ENCODE measurements around the gene RHOBTB1.

Gene RHOBTB1

DNA sequence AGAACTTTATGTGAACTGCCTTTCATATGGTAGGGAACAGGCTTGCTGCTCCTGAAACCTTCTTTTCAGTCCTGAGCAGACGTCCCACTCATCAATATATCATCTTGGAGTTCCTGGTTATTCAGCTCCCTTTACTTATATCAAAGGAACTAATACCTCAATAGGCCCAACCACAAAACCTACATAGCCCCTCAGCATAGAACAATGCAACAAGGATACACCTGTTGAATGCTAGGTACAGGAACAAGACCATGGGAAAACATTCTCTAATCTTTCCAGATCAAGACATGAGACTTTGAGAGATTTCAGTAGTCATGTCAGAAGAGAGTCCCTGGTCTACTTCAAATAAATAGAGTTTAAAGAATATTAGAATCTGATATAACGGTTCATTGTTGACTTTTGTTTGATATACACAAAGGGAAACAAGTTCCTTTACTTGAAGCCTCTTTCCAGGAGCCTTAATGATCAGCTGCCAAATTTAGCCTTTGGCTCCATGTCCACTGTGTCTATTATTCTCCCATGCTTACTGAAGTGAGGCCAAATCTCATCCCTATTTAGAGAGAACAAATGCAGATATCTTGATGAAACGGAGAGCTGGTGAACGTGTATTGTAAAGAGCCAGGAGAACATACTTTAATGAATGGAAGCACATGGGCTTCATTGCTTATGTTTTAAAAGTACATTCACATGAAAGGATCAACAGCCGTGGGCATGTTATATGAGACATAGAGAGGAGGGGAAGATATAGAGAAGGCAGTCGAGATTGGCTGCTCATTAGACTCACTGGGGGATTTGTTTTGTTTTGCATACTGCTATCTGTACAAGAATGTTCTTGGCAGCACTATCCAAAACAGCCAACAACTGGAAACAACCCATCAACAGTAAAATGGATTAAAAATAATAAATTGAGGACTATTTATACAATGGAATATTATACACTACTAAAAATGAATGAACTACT lies 9.5 kb downstream of the RHOBTB1 start:
- no peaks in the 10 kb centered on the region for H3K9me3 Mint-ChIP-seq
- H3K36me3 Mint-ChIP-seq = no peaks in the 10 kb centered on the region
- H3K27ac Mint-ChIP-seq = no peak overlapping the region
- peaks cover 5% of the 10 kb centered on the region for H3K27me3 Mint-ChIP-seq
- H3K4me1 Mint-ChIP-seq = no peaks in the 10 kb centered on the region
- no peak overlapping the region for H3K4me3 Mint-ChIP-seq

DNA sequence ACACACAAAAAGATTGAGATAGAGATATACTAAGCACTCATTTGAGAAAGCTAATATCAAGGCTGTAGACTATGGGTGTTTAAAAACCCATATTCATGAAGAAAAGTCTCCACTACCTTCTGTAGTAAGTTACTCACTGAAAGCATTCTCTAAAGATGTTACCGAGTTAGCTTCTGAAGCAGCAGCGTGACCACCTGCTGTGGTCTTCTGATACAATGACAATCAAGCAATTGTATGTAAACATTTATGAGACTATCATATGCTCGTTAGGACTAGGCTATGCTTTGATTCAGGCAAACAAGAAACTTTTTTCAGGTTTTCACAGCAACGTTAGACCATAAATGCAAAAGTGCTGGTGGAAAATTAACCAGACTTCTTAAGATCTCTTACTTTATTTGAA lies 11.2 kb downstream of the RHOBTB1 start:
- Mint-ChIP-seq H3K4me3 (no peak overlapping the region), H3K27ac (no peak overlapping the region), H3K9me3 (no peaks in the 10 kb centered on the region), H3K36me3 (no peaks in the 10 kb centered on the region), H3K27me3 (peaks cover 3% of the 10 kb centered on the region), H3K4me1 (no peaks in the 10 kb centered on the region)

DNA sequence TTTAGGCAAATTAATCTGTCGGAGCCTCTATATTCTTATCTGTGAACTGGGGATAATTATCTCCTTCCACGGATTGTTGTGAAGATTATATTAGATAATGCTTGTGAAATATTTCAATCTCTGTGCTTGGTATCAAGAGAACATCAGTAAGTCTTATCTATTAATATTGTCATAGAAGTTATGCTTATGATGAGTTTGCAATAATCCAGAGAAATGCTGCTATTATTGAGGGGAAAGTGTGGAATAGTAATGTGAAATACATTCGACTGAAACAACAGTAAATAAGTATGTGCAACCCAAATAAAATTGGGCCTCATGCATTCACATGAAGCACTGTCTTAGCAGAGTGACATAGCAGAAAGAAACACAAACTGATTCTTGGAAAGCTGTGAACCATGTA lies 13.7 kb downstream of the RHOBTB1 start:
- Mint-ChIP-seq H3K4me1 (no peaks in the 10 kb centered on the region), H3K36me3 (no peaks in the 10 kb centered on the region), H3K27me3 (peaks cover 5% of the 10 kb centered on the region), H3K9me3 (peaks cover 10% of the 10 kb centered on the region), H3K27ac (no peak overlapping the region), H3K4me3 (no peak overlapping the region)

DNA sequence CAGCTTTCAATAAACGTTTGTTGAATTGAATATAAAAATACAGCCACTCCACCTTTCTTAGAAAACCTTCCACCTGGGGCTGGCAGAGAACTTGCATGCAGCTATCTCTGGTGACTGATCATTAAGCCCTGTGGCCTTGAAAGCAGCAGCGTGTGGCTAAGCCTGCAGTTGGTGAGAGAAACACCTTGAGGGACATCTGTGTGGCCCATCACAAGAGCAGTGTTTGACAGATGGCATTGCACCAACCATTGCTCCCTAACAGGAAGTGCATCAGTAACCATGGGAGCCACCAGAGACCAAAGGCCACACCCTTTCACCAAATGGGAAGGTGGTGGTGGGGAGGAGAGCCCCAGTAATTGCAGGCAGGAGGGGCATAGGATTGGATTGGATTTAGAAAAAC lies 22.4 kb downstream of the RHOBTB1 start:
- Mint-ChIP-seq H3K27ac (no peak overlapping the region), H3K36me3 (no peaks in the 10 kb centered on the region), H3K4me1 (no peaks in the 10 kb centered on the region), H3K9me3 (peaks cover 9% of the 10 kb centered on the region), H3K4me3 (no peak overlapping the region), H3K27me3 (peaks cover 7% of the 10 kb centered on the region)

DNA sequence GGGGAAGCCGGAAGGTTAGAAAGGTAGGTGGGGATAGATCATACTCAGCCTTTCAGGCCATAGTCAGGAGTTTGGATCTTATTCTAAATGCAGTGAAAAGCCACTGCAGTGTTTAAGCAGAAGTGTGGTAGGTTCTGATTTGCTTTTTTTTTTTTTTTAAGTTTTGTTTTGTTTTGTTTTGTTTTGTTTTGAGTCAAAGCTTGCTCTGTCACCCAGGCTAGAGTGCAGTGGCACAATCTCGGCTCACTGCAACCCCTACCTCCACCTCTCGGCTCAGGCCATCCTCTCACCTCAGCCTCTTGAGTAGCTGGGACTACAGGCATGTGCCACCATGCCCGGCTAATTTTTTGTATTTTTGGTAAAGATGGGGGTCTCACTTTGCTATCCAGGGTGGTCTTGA lies 23.5 kb downstream of the RHOBTB1 start:
- Mint-ChIP-seq H3K36me3 (no peaks in the 10 kb centered on the region), H3K9me3 (peaks cover 7% of the 10 kb centered on the region), H3K4me1 (no peaks in the 10 kb centered on the region), H3K27me3 (peaks cover 5% of the 10 kb centered on the region), H3K4me3 (no peak overlapping the region), H3K27ac (no peak overlapping the region)

DNA sequence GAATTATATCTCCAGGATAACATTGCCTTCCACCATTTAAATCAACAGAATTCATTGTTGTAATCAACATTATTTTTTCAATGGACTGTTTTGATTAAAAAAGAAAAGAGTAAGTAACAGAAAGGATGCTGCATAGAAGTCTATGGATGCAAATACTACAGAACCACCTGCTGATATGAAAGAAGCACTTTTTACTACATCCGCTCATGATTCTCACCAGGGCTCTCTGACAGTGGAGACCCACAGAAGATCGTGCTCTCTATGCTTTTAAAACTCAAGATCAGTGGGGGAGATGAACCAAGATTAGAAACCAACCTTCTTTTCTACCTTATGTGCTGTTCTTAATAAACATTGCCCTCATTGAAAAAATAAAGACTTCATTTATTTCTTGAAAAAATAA lies 24.4 kb downstream of the RHOBTB1 start:
- Mint-ChIP-seq H3K4me3 (no peak overlapping the region), H3K9me3 (no peaks in the 10 kb centered on the region), H3K36me3 (no peaks in the 10 kb centered on the region), H3K27ac (no peak overlapping the region), H3K4me1 (no peaks in the 10 kb centered on the region), H3K27me3 (peaks cover 3% of the 10 kb centered on the region)

DNA sequence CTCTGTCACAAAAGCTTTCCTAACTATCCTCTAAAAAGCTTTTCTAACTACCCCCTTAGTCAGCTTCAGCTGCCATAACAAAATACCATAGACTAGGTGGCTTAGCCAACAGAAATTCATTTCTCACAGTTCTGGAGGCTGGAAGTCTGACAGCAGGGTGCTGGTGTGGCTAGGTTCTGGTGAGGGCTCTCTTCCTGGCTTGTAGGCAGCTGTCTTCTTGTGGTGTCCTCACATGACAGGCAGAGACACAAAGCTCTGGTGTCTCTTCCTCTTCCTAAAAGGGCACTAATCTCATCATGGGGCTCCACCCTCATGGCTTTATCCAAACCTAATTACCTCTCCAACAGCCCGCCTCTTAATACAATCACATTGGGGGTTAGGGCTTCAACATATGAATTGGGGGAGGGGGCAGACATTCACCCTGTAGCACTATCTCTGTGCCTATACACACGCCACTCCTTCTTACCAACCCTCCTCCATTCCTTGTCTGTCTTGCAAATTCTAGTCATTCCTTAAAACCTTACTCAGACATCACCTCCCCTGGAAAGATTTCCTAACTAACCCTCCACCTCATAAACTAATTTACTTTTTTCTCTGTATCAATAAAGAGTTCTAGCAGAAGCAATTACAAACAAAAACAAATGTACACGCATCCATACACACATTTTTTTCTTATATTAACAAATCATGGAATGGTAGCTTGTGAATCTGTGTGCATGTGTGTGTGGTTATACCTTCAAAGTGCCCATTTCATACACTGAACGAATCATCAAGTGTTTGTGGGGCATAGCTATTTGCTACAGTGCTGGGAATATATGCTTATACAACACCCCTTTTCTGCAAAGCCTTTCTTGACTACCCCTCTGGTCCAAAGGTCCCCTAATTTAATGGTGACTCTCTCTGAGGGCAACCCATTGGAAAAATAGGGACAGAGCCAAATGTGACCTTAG lies 26.4 kb downstream of the RHOBTB1 start:
- H3K4me3 Mint-ChIP-seq = no peak overlapping the region
- H3K9me3 Mint-ChIP-seq = no peaks in the 10 kb centered on the region
- H3K27ac Mint-ChIP-seq = no peak overlapping the region
- no peaks in the 10 kb centered on the region for H3K4me1 Mint-ChIP-seq
- H3K27me3 Mint-ChIP-seq = peaks cover 7% of the 10 kb centered on the region
- no peaks in the 10 kb centered on the region for H3K36me3 Mint-ChIP-seq

DNA sequence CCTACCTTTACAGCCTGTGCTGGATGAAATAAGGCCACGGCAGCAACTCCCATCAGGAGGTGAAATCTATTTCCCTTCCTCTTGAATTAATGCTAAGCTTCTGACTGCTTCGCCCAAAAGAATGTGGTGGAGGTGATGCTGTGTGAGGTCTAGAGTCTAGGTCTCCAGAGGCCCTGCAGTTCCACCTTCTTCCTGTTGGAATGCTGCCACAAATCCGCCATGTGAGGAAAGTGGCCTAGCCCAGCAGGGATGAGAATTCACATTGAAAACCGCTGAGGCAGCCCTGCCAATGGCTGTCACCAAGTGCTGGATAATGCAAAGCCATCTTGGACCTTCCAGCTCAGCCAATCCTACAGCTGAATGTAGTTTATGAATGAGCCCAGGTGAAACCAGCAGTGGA lies 28.0 kb downstream of the RHOBTB1 start:
- no peak overlapping the region for H3K27ac Mint-ChIP-seq
- H3K36me3 Mint-ChIP-seq = no peaks in the 10 kb centered on the region
- H3K4me3 Mint-ChIP-seq = no peak overlapping the region
- no peaks in the 10 kb centered on the region for H3K9me3 Mint-ChIP-seq
- peaks cover 4% of the 10 kb centered on the region for H3K27me3 Mint-ChIP-seq
- H3K4me1 Mint-ChIP-seq = peaks cover 2% of the 10 kb centered on the region

DNA sequence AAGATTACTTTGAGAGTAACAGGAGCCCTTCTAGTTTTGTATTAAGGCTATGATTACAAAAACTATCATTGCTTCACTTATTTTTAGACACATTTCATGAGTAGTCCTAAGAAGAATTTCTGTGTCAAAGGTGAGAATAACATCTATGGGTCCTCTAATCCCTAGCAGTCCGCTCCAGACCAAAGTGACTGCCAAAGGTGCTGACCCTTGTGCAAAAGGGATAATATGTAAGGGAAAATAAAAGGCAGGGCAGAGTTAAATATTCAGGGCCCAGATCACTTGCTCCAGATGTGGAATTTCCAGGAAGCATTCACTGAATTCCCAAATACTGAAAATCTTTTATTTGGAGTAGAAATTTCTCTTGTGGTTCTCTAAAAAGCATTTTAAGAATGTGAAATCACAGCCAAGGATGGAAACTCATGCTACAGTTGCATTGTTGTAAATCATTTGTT lies 29.3 kb downstream of the RHOBTB1 start:
- Mint-ChIP-seq H3K27ac (no peak overlapping the region), H3K4me1 (peaks cover 8% of the 10 kb centered on the region), H3K4me3 (no peak overlapping the region), H3K9me3 (no peaks in the 10 kb centered on the region), H3K27me3 (peaks cover 7% of the 10 kb centered on the region), H3K36me3 (no peaks in the 10 kb centered on the region)

DNA sequence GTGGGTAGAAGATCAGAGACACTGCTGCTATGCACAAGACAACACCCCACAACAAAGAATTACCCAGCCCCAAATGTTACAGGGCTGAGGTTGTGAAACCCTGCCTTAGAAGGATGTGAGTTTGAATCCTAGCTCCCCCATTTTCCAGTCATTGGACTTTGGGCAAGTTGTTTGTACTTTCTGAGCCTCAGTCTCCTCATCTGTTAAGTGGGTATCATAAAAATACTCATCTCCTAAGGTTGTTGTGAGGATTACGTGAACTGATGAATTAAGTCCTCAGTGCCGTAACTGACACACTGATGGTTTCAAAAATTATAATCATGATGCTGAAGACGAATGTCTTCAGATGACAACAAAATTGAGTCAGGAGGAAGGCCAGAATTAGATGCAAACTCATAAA lies 30.3 kb downstream of the RHOBTB1 start:
- Mint-ChIP-seq H3K9me3 (no peaks in the 10 kb centered on the region), H3K4me1 (peaks cover 8% of the 10 kb centered on the region), H3K27me3 (peaks cover 7% of the 10 kb centered on the region), H3K36me3 (no peaks in the 10 kb centered on the region), H3K4me3 (no peak overlapping the region), H3K27ac (no peak overlapping the region)

DNA sequence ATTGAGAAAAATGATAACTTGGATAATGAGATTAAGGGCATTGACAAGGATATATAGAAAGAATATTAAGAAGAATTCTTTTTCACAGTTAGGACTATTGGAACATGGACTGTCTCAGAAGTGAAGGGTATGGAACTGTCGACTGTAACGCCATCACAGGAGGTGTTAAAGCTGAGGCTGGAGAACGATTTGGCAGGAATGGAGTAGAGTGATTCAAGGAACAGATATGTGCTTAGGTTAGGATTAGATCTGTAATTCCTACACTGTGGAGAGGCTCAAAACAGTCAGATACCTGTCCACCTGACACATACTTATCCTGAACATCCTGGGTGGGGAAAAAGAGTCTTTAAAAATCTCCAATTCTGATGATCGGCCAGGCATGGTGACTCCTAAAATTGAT lies 30.9 kb downstream of the RHOBTB1 start:
- peaks cover 7% of the 10 kb centered on the region for H3K27me3 Mint-ChIP-seq
- H3K4me3 Mint-ChIP-seq = no peak overlapping the region
- no peak overlapping the region for H3K27ac Mint-ChIP-seq
- peaks cover 8% of the 10 kb centered on the region for H3K4me1 Mint-ChIP-seq
- H3K36me3 Mint-ChIP-seq = no peaks in the 10 kb centered on the region
- H3K9me3 Mint-ChIP-seq = no peaks in the 10 kb centered on the region

DNA sequence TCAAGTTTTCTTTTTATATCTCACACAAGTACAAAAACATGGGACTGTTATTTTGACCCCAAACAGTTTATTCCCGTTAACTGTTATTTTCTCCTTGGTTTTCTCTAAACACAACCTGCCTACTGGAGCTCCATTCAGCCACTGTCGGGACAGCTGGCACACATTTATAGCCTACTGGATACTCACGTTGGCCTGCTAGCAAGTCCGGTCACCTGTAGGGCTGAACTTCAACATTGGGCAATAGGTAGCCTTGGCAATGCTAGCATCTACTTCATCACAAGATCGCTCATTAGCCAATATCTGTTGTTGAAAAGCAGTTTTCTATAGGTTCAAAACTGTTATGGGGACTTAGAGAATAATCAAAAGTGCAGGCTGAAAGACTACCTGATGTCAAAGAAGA lies 32.3 kb downstream of the RHOBTB1 start:
- Mint-ChIP-seq H3K4me3 (no peak overlapping the region), H3K27ac (no peak overlapping the region), H3K4me1 (peaks cover 8% of the 10 kb centered on the region), H3K36me3 (no peaks in the 10 kb centered on the region), H3K9me3 (no peaks in the 10 kb centered on the region), H3K27me3 (peaks cover 7% of the 10 kb centered on the region)

DNA sequence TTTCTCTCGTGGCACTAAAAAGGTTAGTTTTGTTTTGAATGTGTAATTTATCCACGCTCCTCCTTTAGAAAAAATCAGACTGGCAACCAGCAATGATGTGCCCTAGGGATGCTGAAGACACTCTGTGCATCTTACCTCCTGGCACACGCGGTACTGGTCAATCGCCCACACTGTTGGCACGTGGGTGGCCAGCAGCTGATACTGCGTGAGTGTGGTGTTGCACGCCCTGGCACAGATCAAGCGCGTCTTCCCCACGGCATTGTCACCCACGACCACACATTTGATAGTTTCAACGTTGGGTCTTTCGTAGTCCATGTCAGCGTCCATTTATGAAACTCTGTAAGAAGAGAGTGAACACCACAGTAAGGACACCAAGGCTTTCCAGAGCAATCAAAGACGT lies 32.8 kb downstream of the RHOBTB1 start:
- no peaks in the 10 kb centered on the region for H3K36me3 Mint-ChIP-seq
- H3K27me3 Mint-ChIP-seq = peaks cover 7% of the 10 kb centered on the region
- peaks cover 8% of the 10 kb centered on the region for H3K4me1 Mint-ChIP-seq
- H3K9me3 Mint-ChIP-seq = no peaks in the 10 kb centered on the region
- no peak overlapping the region for H3K4me3 Mint-ChIP-seq
- H3K27ac Mint-ChIP-seq = no peak overlapping the region

DNA sequence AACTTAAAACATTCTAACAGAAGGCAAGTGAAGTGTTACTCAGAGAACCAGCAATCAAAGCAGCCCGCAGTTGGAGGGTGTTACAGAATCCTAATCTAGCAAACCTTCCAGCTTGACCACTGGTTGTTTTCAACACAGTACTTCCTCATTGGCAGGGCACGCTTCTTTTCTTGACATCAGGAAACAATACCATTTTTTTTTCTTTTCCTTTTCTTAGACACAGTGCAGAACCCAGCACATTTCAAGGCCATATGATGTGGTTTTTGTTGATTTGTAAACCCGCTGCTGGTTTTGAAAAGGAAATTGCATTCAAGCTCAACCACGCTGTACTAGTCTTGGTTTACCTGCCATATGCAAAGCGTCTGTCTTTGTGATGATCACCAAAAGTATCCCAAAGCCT lies 33.4 kb downstream of the RHOBTB1 start:
- Mint-ChIP-seq H3K27me3 (peaks cover 7% of the 10 kb centered on the region), H3K4me3 (no peak overlapping the region), H3K4me1 (peaks cover 8% of the 10 kb centered on the region), H3K36me3 (no peaks in the 10 kb centered on the region), H3K27ac (no peak overlapping the region), H3K9me3 (no peaks in the 10 kb centered on the region)

DNA sequence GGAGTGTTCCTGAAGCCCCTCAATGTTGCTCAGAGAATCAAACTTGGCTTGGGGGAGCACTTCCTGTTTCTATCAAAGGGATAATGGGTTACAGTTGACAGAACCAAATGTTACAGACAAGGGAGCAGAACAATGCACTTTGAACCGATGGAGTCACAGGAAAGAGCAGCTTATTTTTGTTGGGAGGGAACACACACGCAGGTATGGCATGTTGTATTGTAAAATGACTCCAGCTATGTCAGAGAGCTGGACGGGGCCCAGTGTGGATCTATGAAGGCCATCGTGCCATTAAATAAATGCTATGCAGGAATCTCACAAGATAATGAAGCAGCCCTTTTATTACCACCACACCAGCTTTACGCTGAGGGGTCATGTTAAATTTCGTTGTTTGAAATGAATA lies 35.1 kb downstream of the RHOBTB1 start:
- peaks cover 11% of the 10 kb centered on the region for H3K27me3 Mint-ChIP-seq
- no peak overlapping the region for H3K27ac Mint-ChIP-seq
- no peaks in the 10 kb centered on the region for H3K36me3 Mint-ChIP-seq
- peaks cover 8% of the 10 kb centered on the region for H3K4me1 Mint-ChIP-seq
- H3K9me3 Mint-ChIP-seq = no peaks in the 10 kb centered on the region
- no peak overlapping the region for H3K4me3 Mint-ChIP-seq

DNA sequence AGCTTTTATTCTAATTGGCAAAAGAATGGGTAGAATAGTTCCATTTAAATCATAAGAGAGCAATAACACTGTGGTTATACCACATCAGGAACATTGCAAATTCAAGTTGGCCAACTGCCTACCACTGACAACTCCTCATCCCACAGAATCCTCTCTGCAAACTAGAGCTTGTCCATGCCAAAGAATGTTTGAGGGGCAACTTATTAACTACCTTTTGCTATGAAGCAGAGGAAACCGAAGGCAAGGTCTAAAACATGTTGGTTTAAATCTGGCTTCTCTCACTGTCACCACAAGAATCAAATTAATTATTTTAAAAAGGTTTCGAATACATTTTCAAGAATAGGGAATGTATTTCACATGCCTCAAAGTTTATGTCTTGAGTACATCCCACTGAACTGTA lies 36.0 kb downstream of the RHOBTB1 start:
- H3K4me1 Mint-ChIP-seq = peaks cover 8% of the 10 kb centered on the region
- no peaks in the 10 kb centered on the region for H3K9me3 Mint-ChIP-seq
- no peak overlapping the region for H3K27ac Mint-ChIP-seq
- no peaks in the 10 kb centered on the region for H3K36me3 Mint-ChIP-seq
- H3K4me3 Mint-ChIP-seq = no peak overlapping the region
- peaks cover 10% of the 10 kb centered on the region for H3K27me3 Mint-ChIP-seq

Data from activated naive CD4-positive, alpha-beta T cell treated with anti-CD3 and anti-CD28 coated beads, Interleukin-2, amount 50 U/mL, for 24 hours (primary cell).